ENCODE results near the gene TRRAP. TPM values are rescaled to one million over a fixed set of nuclear protein-coding genes. Genes with fewer than 3 reads are reported as not detected.

The TRRAP gene
- total RNA-seq, 4 donors from 2014 or later, result 15.2 to 18.8 (median 17.0) TPM

GRCh38 chr7:99000904-99001465 lies 122.7 kb downstream of the TRRAP start:
- intact Hi-C loops (cut with DNase I; ENCODE audit: low total_unique reads) (no loop called here), in situ Hi-C loops (cut with MboI; ENCODE audit: low sequenced_read_pairs in 4 of 4) (no loop called here)
- H3K9me3 ChIP-seq, result no peaks in the 10 kb centered on the region
- H3K4me1 ChIP-seq, result no peaks in the 10 kb centered on the region
- no peak overlapping the region for H3K27ac ChIP-seq
- H3K36me3 ChIP-seq, result peaks cover 0 to 57% of the 10 kb centered on the region in 2 donors
- TF ChIP-seq CTCF (IDR thresholded peaks at IDR 0.05 in 4 of 5, conservative IDR thresholded peaks at IDR 0.05 in 1 of 5), result no peak
- TF ChIP-seq POLR2A (IDR thresholded peaks at IDR 0.05), result no peak
- H3K4me3 ChIP-seq, result no peak overlapping the region
- ATAC-seq, result no peak
- DNase-seq, result no peak
- H3K27me3 ChIP-seq, result no peaks in the 10 kb centered on the region

GRCh38 chr7:99001482-99002147 lies 123.3 kb downstream of the TRRAP start:
- ATAC-seq (no peak), DNase-seq (no peak)
- no peak overlapping the region for H3K4me3 ChIP-seq
- no peaks in the 10 kb centered on the region for H3K27me3 ChIP-seq
- H3K27ac ChIP-seq, result no peak overlapping the region
- intact Hi-C loops (cut with DNase I; ENCODE audit: low total_unique reads) (no loop called here), in situ Hi-C loops (cut with MboI; ENCODE audit: low sequenced_read_pairs in 4 of 4) (no loop called here)
- no peaks in the 10 kb centered on the region for H3K4me1 ChIP-seq
- no peak for TF ChIP-seq POLR2A (IDR thresholded peaks at IDR 0.05)
- TF ChIP-seq CTCF (IDR thresholded peaks at IDR 0.05 in 4 of 5, conservative IDR thresholded peaks at IDR 0.05 in 1 of 5), result no peak
- no peaks in the 10 kb centered on the region for H3K9me3 ChIP-seq
- H3K36me3 ChIP-seq, result peaks cover 0 to 57% of the 10 kb centered on the region in 2 donors

- Histone ChIP-seq H3K27me3 (no peaks in the 10 kb centered on the region), H3K27ac (no peak overlapping the region), H3K9me3 (no peaks in the 10 kb centered on the region), H3K4me1 (no peaks in the 10 kb centered on the region), H3K36me3 (peaks cover 0 to 59% of the 10 kb centered on the region in 2 donors), H3K4me3 (no peak overlapping the region)
- TF ChIP-seq POLR2A (IDR thresholded peaks at IDR 0.05), result no peak
- TF ChIP-seq CTCF (IDR thresholded peaks at IDR 0.05 in 4 of 5, conservative IDR thresholded peaks at IDR 0.05 in 1 of 5), result no peak
- intact Hi-C loops (cut with DNase I; ENCODE audit: low total_unique reads), result no loop called here
- no peak for ATAC-seq
- DNase-seq, result no peak
- in situ Hi-C loops (cut with MboI; ENCODE audit: low sequenced_read_pairs in 4 of 4), result no loop called here
These were observed 124.0 kb downstream of the TRRAP start for GRCh38 chr7:99002148-99002826.

- Histone ChIP-seq H3K4me3 (no peak overlapping the region), H3K36me3 (peaks cover 0 to 63% of the 10 kb centered on the region in 2 donors), H3K27me3 (no peaks in the 10 kb centered on the region), H3K27ac (no peak overlapping the region), H3K9me3 (no peaks in the 10 kb centered on the region), H3K4me1 (no peaks in the 10 kb centered on the region)
- in situ Hi-C loops (cut with MboI; ENCODE audit: low sequenced_read_pairs in 4 of 4), result no loop called here
- DNase-seq (no peak), ATAC-seq (no peak)
- intact Hi-C loops (cut with DNase I; ENCODE audit: low total_unique reads), result no loop called here
- TF ChIP-seq CTCF (IDR thresholded peaks at IDR 0.05 in 4 of 5, conservative IDR thresholded peaks at IDR 0.05 in 1 of 5) (no peak), POLR2A (IDR thresholded peaks at IDR 0.05) (no peak)
These were observed 124.5 kb downstream of the TRRAP start for GRCh38 chr7:99002827-99003212.
